ENCODE results near the gene RNF217.

DNA sequence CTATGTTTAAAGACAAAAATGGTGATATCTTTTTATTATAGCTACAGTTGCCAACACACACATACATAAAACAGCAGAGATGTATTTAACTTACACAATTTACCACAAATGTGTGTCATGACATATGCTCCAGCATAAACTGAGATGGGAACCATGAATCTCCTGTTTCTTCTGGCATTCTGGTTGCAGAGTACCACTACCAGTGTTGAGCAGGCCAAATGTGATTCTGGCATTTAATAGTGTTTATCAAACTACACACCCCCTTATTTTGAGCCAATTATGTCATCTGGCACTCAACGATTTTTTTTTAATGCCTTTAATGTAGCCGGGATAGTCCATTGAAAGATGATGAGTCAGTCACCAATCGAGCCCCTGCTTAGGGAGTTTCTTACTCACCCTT is 132.3 kb downstream of the RNF217 start:
- TF ChIP-seq POLR2AphosphoS5 (IDR thresholded peaks at IDR 0.05): no peak
- TF ChIP-seq CTCF (IDR thresholded peaks at IDR 0.05 in 8 of 11, conservative IDR thresholded peaks at IDR 0.05 in 3 of 11): no peak
- TF ChIP-seq POLR2A (IDR thresholded peaks at IDR 0.05): no peak
